SIG-M5 treated with dmso at 0.1 percent for 504 hours (cell line): ENCODE data around the gene KCTD19.
"Not testable (repeated sequence)": the region's sequence is repeated elsewhere in the genome, so short reads cannot be mapped to it uniquely, and the experiment has no call there.

Experiments
- DNase-seq: peaks from one replicate; lab custom pipeline; 2025; ENCODE audit not compliant: unreplicated experiment; lab: John Stamatoyannopoulos, UW

Gene KCTD19

GRCh38 chr16:67326472-67327309 lies at the start of gene KCTD19, which contains the start of gene LRRC36:
KCTD19 (minus strand) TSS chr16:67326741; CDS start chr16:67326707, 34 bp downstream.
LRRC36 (plus strand) TSS chr16:67326815; CDS start chr16:67326863, 48 bp downstream.
- DNase-seq, result no peak

- not testable (repeated sequence) for DNase-seq
Measured at GRCh38 chr16:67376012-67376411, 49.5 kb upstream of the KCTD19 start.

- DNase-seq, result peak; percentile 11
Measured at GRCh38 chr16:67372664-67373063, 46.1 kb upstream of the KCTD19 start.

- no peak for DNase-seq
Measured at GRCh38 chr16:67370661-67371060, 44.1 kb upstream of the KCTD19 start.

- DNase-seq, result peak; percentile 14
Measured at GRCh38 chr16:67364600-67365235, 38.2 kb upstream of the KCTD19 start.

- no peak for DNase-seq
Measured at GRCh38 chr16:67361038-67361437, 34.5 kb upstream of the KCTD19 start.

GRCh38 chr16:67359540-67360269 lies 33.2 kb upstream of the KCTD19 start:
- DNase-seq, result not testable (repeated sequence)

GRCh38 chr16:67357561-67357960 lies 31.0 kb upstream of the KCTD19 start:
- no peak for DNase-seq

- DNase-seq, result no peak
Measured at GRCh38 chr16:67356396-67356795, 29.9 kb upstream of the KCTD19 start.

- DNase-seq, result not testable (repeated sequence)
Measured at GRCh38 chr16:67352463-67352862, 25.9 kb upstream of the KCTD19 start.

GRCh38 chr16:67350324-67350723 lies 23.8 kb upstream of the KCTD19 start:
- no peak for DNase-seq

GRCh38 chr16:67349172-67349571 lies 22.6 kb upstream of the KCTD19 start:
- DNase-seq, result peak; percentile 45

GRCh38 chr16:67346341-67346740 lies 19.8 kb upstream of the KCTD19 start:
- DNase-seq, result peak; percentile 8

GRCh38 chr16:67345401-67345800 lies 18.9 kb upstream of the KCTD19 start:
- no peak for DNase-seq

GRCh38 chr16:67342616-67343015 lies 16.1 kb upstream of the KCTD19 start:
- no peak for DNase-seq

GRCh38 chr16:67341250-67341649 lies 14.7 kb upstream of the KCTD19 start:
- DNase-seq, result no peak

GRCh38 chr16:67339453-67339852 lies 12.9 kb upstream of the KCTD19 start:
- DNase-seq, result no peak

GRCh38 chr16:67336648-67337047 lies 10.1 kb upstream of the KCTD19 start:
- no peak for DNase-seq

- no peak for DNase-seq
Measured at GRCh38 chr16:67336116-67336515, 9.6 kb upstream of the KCTD19 start.

GRCh38 chr16:67333315-67333714 lies 6.8 kb upstream of the KCTD19 start:
- DNase-seq, result no peak

- no peak for DNase-seq
Measured at GRCh38 chr16:67329901-67330300, 3.4 kb upstream of the KCTD19 start.

- DNase-seq, result peak; percentile 44
Measured at GRCh38 chr16:67327743-67328142, 1.2 kb upstream of the KCTD19 start.
